Endodermal cell (in vitro differentiated cells): ENCODE measurements around the gene SRD5A2. TPM values are rescaled to one million over a fixed set of nuclear protein-coding genes. Genes with fewer than 3 reads are reported as not detected.

Source experiments
- DNase-seq: peaks from one replicate; pipeline ENCODE4 v3.0.0-alpha.2; 2017
- H3K27ac ChIP-seq: 2 replicates; pipeline ENCODE4 v1.5.1; 2013; ENCODE audit warnings: mild to moderate bottlenecking, low read depth, low read length, moderate library complexity
- H3K27me3 ChIP-seq: 2 replicates; pipeline ENCODE4 v1.6.1; 2013; ENCODE audit warnings: mild to moderate bottlenecking, low read length, moderate library complexity; ENCODE audit not compliant: insufficient read depth, control insufficient read depth, poor library complexity, severe bottlenecking
- H3K36me3 ChIP-seq: 2 replicates; pipeline ENCODE4 v1.7.0; 2013; ENCODE audit warnings: mild to moderate bottlenecking, low read length, moderate library complexity; ENCODE audit not compliant: control insufficient read depth, insufficient read depth
- H3K4me1 ChIP-seq: one replicate; pipeline ENCODE4 v1.7.0; 2013; ENCODE audit warnings: low read length; ENCODE audit not compliant: control insufficient read depth, insufficient read depth
- H3K4me3 ChIP-seq: 2 replicates; pipeline ENCODE4 v1.5.1; 2013; ENCODE audit warnings: mild to moderate bottlenecking, low read length, moderate library complexity
- H3K9ac ChIP-seq: 2 replicates; pipeline ENCODE4 v1.6.1; 2013; ENCODE audit warnings: mild to moderate bottlenecking, low read length, moderate library complexity; ENCODE audit not compliant: poor library complexity, severe bottlenecking; ENCODE audit errors: extremely low read depth
- H3K9me3 ChIP-seq: 2 replicates; pipeline ENCODE4 v1.6.1; 2013; ENCODE audit warnings: mild to moderate bottlenecking, low read length, moderate library complexity; ENCODE audit not compliant: control insufficient read depth
- H3K27ac Mint-ChIP-seq: 2 replicates; pipeline ENCODE4 v1.8.0; 2020; ENCODE audit warnings: mixed read lengths
- H3K27me3 Mint-ChIP-seq: 2 replicates; pipeline ENCODE4 v1.8.0; 2021; ENCODE audit warnings: mild to moderate bottlenecking, mixed read lengths; ENCODE audit not compliant: insufficient read depth
- H3K36me3 Mint-ChIP-seq: 2 replicates; pipeline ENCODE4 v1.8.0; 2020; ENCODE audit warnings: low read depth, mixed read lengths
- H3K4me1 Mint-ChIP-seq: 2 replicates; pipeline ENCODE4 v1.8.0; 2020; ENCODE audit warnings: mixed read lengths
- H3K4me3 Mint-ChIP-seq: 2 replicates; pipeline ENCODE4 v1.8.0; 2020; ENCODE audit warnings: mild to moderate bottlenecking, moderate library complexity, mixed read lengths
- H3K9me3 Mint-ChIP-seq: 2 replicates; pipeline ENCODE4 v1.8.0; 2020; ENCODE audit warnings: mild to moderate bottlenecking, mixed read lengths
- CTCF ChIP-seq: fragments of 200-600 bp; sonication (generic); conservative IDR thresholded peaks from 2 replicates; pipeline ENCODE4 v1.5.0; 2021; ENCODE audit warnings: antibody characterized with exemption, mild to moderate bottlenecking
- WGBS, 2 experiments: methylation state at CpG; one replicate each; pipeline versions ENCODE4 v1.1.5 to v1.1.7; 2013; ENCODE audit warnings: missing lambda C conversion rate in 2 of 2, mixed read lengths in 1 of 2; ENCODE audit not compliant: insufficient coverage in 1 of 2, insufficient read length in 1 of 2; 5-methylcytosine and 5-hydroxymethylcytosine counted together
- total RNA-seq, 2 donors: library from RNA; stranded (reverse); fragmentation: NEBNext Ultra II Directional in 1 of 2; extraction: Animal tissue kit (Norgen Biotek cat#: 25700) in 1 of 2; gene quantifications; 2 replicates in 1 of 2; 3 replicates in 1 of 2; pipeline ENCODE4 v1.2.1, GENCODE V29; 2021

SRD5A2 gene
- total RNA-seq, 2 donors from 2014 or later: 0.07 TPM; not detected in 1

GRCh38 chr2:31539505-31539904 lies 41.2 kb downstream of the SRD5A2 start:
- H3K27me3 ChIP-seq: peaks cover 1% of the 10 kb centered on the region
- Mint-ChIP-seq H3K4me3 (no peak overlapping the region), H3K9me3 (peaks cover 2% of the 10 kb centered on the region), H3K27me3 (peaks cover 3% of the 10 kb centered on the region), H3K27ac (no peak overlapping the region), H3K36me3 (no peaks in the 10 kb centered on the region), H3K4me1 (peaks cover 3% of the 10 kb centered on the region)
- peaks cover 5% of the 10 kb centered on the region for H3K9me3 ChIP-seq
- H3K27ac ChIP-seq: no peak overlapping the region
- no peak overlapping the region for H3K9ac ChIP-seq
- H3K4me3 ChIP-seq: no peak overlapping the region
- no peaks in the 10 kb centered on the region for H3K36me3 ChIP-seq
- H3K4me1 ChIP-seq: no peaks in the 10 kb centered on the region
- peak; percentile 66 for TF ChIP-seq CTCF
- DNase-seq: peak; percentile 77
- whole genome bisulfite sequencing, 2 experiments: 65 to 83% methylated on average over 2 to 3 of the region's 3 CpGs

- H3K4me3 ChIP-seq: no peak overlapping the region
- Mint-ChIP-seq H3K4me3 (no peak overlapping the region), H3K36me3 (no peaks in the 10 kb centered on the region), H3K4me1 (peaks cover 3% of the 10 kb centered on the region), H3K27ac (no peak overlapping the region), H3K9me3 (no peaks in the 10 kb centered on the region), H3K27me3 (peaks cover 7% of the 10 kb centered on the region)
- DNase-seq: no peak
- 96% methylated on average over 2 of the region's 2 CpGs; no CpG with 5 or more reads in 1 of the 2 experiments for WGBS, 2 experiments
- H3K27me3 ChIP-seq: peaks cover 9% of the 10 kb centered on the region
- no peak for TF ChIP-seq CTCF
- no peak overlapping the region for H3K27ac ChIP-seq
- no peaks in the 10 kb centered on the region for H3K36me3 ChIP-seq
- no peak overlapping the region for H3K9ac ChIP-seq
- H3K4me1 ChIP-seq: no peaks in the 10 kb centered on the region
- H3K9me3 ChIP-seq: no peaks in the 10 kb centered on the region
Observed at GRCh38 chr2:31535768-31536167, 45.0 kb downstream of the SRD5A2 start.

- no peaks in the 10 kb centered on the region for H3K9me3 Mint-ChIP-seq
- no peak for DNase-seq
- no peaks in the 10 kb centered on the region for H3K36me3 Mint-ChIP-seq
- H3K4me1 Mint-ChIP-seq: peaks cover 3% of the 10 kb centered on the region
- WGBS, 2 experiments: 90% methylated on average over 1 of the region's 1 CpG; no CpG with 5 or more reads in 1 of the 2 experiments
- no peak overlapping the region for H3K4me3 ChIP-seq
- no peak overlapping the region for H3K27ac ChIP-seq
- peaks cover 7% of the 10 kb centered on the region for H3K27me3 Mint-ChIP-seq
- H3K4me3 Mint-ChIP-seq: no peak overlapping the region
- no peak for TF ChIP-seq CTCF
- peaks cover 16% of the 10 kb centered on the region for H3K27me3 ChIP-seq
- H3K9me3 ChIP-seq: no peaks in the 10 kb centered on the region
- no peak overlapping the region for H3K9ac ChIP-seq
- H3K4me1 ChIP-seq: no peaks in the 10 kb centered on the region
- no peak overlapping the region for H3K27ac Mint-ChIP-seq
- H3K36me3 ChIP-seq: no peaks in the 10 kb centered on the region
Observed at GRCh38 chr2:31534636-31535035, 46.1 kb downstream of the SRD5A2 start.
